Right ventricle myocardium inferior (tissue), 1 donor: ENCODE measurements around the gene SLC4A1. TPM values are rescaled to one million over a fixed set of nuclear protein-coding genes. Genes with fewer than 3 reads are reported as not detected.

Source experiments
- ATAC-seq: fragments of 200-7000 bp; cut with Tn5 transposase; one replicate; pipeline ENCODE4 v1.9.1; 2020; ENCODE audit warnings: mild to moderate bottlenecking, moderate library complexity
- DNase-seq: peaks from one replicate; pipeline ENCODE4 v3.0.0; 2021; ENCODE audit errors: missing footprints
- intact Hi-C: fragments of 100-400 bp; cut with DNase I; formaldehyde crosslinking; loops from one replicate; pipeline ENCODE4 v1.11.0; 2022
- long read RNA-seq: library from polyadenylated mRNA; unstranded; transcript quantifications from one replicate; pipeline ENCODE4 v2.0.0, GENCODE V29; 2021
- total RNA-seq: library from RNA; stranded (reverse); fragmentation: NEBNext Ultra II Directional; extraction: Animal tissue kit (Norgen Biotek cat#: 25700); gene quantifications from one replicate; pipeline ENCODE4 v1.2.1, GENCODE V29; 2021
- donor health status: DM: no; HTN: yes; CAD: no; lungs with severe emphysema.

The SLC4A1 gene
- 0.08 TPM for total RNA-seq
- long read RNA-seq = 0 reads

DNA sequence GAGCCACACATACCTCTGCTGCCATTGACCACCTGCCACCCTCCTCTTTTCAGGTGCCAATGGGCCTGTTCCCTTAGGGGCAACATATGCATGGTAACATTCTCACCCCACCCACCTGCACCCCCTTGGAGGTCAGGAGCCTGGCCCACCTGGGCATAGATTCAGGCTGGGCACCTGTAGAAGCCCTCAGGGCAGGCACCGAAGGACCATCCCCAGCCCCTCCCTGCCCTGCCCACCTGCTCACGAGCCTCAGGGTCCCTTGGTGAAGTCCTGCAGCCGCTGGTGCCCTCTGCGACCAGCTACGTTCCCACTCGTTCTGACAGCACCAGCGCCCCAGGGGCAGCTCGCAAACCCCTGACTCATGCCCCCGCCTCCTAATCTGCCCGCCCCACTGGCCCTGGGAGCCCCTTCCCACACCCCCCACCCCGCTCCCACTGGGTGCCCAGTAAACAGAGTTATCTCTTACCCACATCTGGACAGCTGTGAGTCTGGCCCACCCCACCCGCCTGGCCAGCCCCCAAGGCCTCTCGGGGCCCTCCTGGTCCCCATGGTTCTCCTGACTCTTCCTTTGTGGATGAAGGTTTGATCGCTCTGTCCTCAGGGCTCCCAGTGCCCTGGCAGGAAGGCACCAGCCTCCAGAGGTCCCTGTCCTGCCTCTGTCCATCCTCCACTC lies at the start of gene SLC4A1:
Gene SLC4A1 (minus strand): TSS at position 318 of the 673 bp plus-strand sequence. CDS start 5,269 bp downstream, outside the sequence.
- ATAC-seq (no peak), DNase-seq (peak; percentile 60)
- intact Hi-C loops = no loop called here

GRCh38 chr17:44317545-44317944 lies 49.6 kb upstream of the SLC4A1 start:
- ATAC-seq (no peak), DNase-seq (no peak)
- intact Hi-C loops = no loop called here

- DNase-seq = no peak
- ATAC-seq = no peak
- intact Hi-C loops = no loop called here
Observed at GRCh38 chr17:44315760-44316731, 48.1 kb upstream of the SLC4A1 start.

- intact Hi-C loops = no loop called here
- ATAC-seq = no peak
- DNase-seq = no peak
Observed at GRCh38 chr17:44314869-44315661, 47.1 kb upstream of the SLC4A1 start.

GRCh38 chr17:44314524-44314868 lies 46.6 kb upstream of the SLC4A1 start:
- DNase-seq (no peak), ATAC-seq (no peak)
- intact Hi-C loops = no loop called here

- no peak for DNase-seq
- intact Hi-C loops = no loop called here
- ATAC-seq = no peak
Observed at GRCh38 chr17:44314031-44314430, 46.1 kb upstream of the SLC4A1 start.

- intact Hi-C loops = no loop called here
- ATAC-seq = no peak
Observed at GRCh38 chr17:44312396-44313104, 44.6 kb upstream of the SLC4A1 start.

DNA sequence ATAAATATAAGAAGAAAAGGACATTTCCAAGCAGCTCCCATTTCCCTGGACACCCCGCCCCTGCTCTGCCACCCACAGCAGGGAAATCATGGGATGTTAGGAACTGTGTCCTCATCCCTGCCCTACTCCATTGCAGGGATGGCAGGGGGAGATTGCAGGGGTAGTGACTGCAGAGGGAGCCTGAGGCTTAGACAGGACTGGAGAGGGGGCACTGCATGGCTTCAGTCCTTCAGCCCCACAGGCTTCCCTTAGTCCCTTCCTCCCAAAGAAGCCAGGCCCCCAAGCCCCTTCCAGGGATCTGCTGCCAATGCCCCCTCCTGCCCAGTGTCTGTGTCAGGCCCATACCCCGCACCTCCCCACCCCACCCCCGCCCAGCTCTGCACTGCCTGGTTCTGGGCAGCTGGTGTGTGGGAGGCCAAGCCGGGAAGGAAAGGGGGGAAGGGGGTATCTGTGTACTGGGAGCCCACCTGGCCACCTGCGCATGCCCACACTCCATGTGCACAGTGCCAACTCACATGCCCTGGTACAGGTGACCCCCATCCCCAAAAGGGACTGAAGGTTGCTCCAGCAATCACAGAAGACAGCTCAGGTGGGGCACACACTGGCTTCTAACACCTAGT lies 43.7 kb upstream of the SLC4A1 start:
- DNase-seq (no peak), ATAC-seq (no peak)
- intact Hi-C loops = no loop called here

More at GRCh38 chr17:44312396-44313104, 44.6 kb upstream of the SLC4A1 start:
- DNase-seq = no peak

GRCh38 chr17:44310609-44311376 lies 42.9 kb upstream of the SLC4A1 start:
- intact Hi-C loops = no loop called here
- DNase-seq (no peak), ATAC-seq (no peak)

DNA sequence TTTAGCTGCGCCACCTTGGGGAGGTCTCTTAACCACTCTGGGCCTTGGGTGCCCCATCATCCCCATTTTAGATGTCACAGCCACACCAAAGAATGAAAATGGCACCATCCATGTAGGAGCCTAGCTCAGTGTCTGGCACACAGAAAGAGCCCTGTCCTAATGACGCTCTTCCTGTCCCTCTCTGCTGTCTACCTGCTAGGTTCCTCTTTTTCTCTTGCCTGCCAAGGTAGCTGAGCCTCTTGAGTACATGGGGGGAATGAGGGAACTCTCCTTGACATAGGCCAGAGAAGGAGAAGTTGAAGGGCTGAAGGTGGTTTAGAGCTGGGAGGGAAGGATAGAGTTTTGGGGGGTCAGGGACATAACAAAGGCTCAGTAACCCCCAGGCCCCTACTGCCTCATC lies 42.3 kb upstream of the SLC4A1 start:
- no peak for ATAC-seq
- intact Hi-C loops = no loop called here
- no peak for DNase-seq

GRCh38 chr17:44309472-44309871 lies 41.5 kb upstream of the SLC4A1 start:
- DNase-seq (no peak), ATAC-seq (no peak)
- intact Hi-C loops = no loop called here

- ATAC-seq = no peak
- DNase-seq = no peak
- intact Hi-C loops = no loop called here
Observed at GRCh38 chr17:44308865-44309264, 40.9 kb upstream of the SLC4A1 start.

DNA sequence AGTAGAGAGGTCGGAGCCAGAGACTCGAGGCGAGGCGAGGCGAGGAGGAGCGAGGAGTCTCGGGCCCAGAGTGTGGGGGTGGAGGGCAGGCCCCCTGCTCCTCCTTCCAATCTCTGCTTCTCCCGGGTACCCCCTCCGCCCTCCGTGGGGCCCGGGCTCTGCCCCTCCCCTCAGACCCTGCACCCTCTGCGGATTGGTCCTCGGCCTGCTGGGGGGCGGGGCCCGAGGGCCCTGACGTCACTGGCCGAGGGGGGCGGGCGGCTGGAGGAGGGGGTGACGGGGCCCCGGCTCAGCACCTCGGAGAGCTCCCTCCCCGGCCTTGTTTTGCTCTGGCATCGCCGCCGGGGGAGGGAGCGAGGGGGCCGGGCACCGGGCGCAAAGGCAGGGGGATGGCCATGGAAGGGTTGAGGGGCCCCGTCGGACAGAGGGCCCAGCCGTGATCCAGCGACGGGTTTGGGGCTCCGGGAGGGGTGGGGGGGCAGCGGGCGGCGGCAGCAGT lies 40.4 kb upstream of the SLC4A1 start, which contains the start of gene RUNDC3A:
Gene RUNDC3A (plus strand): TSS at position 282 of the 499 bp plus-strand sequence. CDS start 232 bp downstream, outside the sequence.
- intact Hi-C loops = no loop called here
- peak; percentile 97 for ATAC-seq
- peak; percentile 84 for DNase-seq

- ATAC-seq = peak; percentile 65
- DNase-seq = no peak
- intact Hi-C loops = no loop called here
Observed at GRCh38 chr17:44307387-44308186, 39.7 kb upstream of the SLC4A1 start.

DNA sequence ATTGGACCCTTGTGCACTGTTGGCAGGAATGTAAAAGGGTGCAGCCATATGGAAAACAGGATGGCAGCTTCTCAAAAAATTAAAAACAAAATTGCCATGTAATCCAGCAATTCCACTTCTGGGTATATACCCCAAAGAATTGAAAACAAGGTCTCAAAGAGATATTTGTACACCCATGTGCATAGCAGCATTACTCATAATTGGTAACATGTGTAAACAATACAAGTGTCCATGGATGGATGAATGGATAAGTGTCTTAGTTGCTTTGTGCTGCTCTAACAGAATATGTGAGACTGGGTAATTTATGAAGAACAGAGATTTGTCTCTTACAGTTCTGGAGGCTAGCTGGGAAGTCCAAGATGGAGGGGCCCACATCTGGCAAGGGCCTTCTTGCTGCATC lies 36.7 kb upstream of the SLC4A1 start:
- DNase-seq (no peak), ATAC-seq (no peak)
- intact Hi-C loops = no loop called here

GRCh38 chr17:44297975-44298374 lies 30.0 kb upstream of the SLC4A1 start:
- intact Hi-C loops = no loop called here
- ATAC-seq (no peak), DNase-seq (no peak)
